ENCODE measurements around the gene COL9A1.
"Not testable (repeated sequence)": the region's sequence is repeated elsewhere in the genome, so short reads cannot be mapped to it uniquely, and the experiment has no call there.

COL9A1 gene

DNA sequence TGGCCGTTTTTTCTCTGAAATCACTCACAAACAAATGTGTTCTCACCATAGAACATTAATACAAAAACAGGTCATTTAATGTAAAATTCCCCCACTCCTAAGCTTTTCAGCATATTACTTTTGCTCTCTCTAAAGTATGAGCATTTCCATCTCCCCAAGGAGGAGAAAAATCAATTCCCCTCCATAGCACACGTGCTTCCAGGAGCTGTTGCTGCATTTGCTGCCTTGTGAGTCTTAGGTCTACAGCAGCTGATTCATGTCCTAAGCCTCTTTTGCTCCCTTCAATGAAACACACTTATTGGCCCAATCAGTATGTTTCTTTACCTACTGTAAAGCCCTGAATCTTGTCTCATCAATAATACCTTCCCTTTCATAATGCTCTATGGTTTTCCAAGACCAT is 6.4 kb upstream of the COL9A1 start:
- Mint-ChIP-seq H3K9me3 (no peaks in the 10 kb centered on the region), H3K27ac (no peak overlapping the region), H3K27me3 (peaks cover 42% of the 10 kb centered on the region), H3K4me1 (ENCODE audit: low read depth) (peaks cover 6% of the 10 kb centered on the region), H3K36me3 (ENCODE audit: low read depth) (no peaks in the 10 kb centered on the region), H3K4me3 (no peak overlapping the region)

DNA sequence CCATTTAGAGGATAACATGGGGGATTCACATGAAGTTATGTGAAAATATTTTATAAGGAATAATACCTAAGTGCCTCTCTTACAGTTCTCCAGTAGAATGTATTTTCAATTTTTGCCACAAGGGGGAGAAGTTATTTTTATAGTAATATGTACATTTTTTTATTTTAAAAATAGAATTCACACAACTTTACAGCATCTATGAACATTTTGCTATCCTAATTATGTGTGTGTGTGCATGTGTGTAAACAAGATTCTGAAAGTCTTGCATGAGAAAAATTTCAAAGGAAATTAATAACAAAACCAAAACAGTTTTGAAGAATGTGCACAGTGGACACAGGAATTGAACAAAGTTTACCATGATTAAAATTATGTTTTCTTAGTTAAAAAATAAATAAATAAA is 5.3 kb upstream of the COL9A1 start:
- H3K9me3 Mint-ChIP-seq; H3K36me3 Mint-ChIP-seq (ENCODE audit: low read depth); H3K4me3 Mint-ChIP-seq; H3K4me1 Mint-ChIP-seq (ENCODE audit: low read depth); H3K27ac Mint-ChIP-seq: not testable (repeated sequence)
- H3K27me3 Mint-ChIP-seq: peaks cover 41% of the 10 kb centered on the region

DNA sequence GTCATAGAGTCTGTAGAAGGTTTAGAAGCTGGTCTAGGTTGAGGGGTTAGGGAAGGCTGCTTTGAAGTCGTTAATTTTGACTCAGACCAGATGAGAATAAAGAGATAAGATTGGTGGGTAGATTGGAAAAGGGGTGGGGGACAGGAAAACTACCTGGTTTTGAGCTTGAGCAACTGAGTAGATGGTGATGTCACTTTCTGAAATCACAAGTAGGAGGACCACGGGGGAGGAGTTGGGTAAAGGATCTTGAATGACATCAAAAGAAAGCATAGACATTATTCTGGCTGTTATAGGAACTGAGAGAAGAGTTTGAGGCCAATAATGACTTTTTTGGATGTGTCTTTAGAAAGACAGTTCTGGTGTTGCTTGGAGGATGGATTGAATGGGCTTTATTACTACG is 4.1 kb upstream of the COL9A1 start:
- no peaks in the 10 kb centered on the region for H3K36me3 Mint-ChIP-seq (ENCODE audit: low read depth)
- no peak overlapping the region for H3K4me3 Mint-ChIP-seq
- peaks cover 41% of the 10 kb centered on the region for H3K27me3 Mint-ChIP-seq
- H3K9me3 Mint-ChIP-seq: no peaks in the 10 kb centered on the region
- H3K4me1 Mint-ChIP-seq (ENCODE audit: low read depth): peaks cover 1% of the 10 kb centered on the region
- no peak overlapping the region for H3K27ac Mint-ChIP-seq

- H3K27ac Mint-ChIP-seq: no peak overlapping the region
- peaks cover 45% of the 10 kb centered on the region for H3K27me3 Mint-ChIP-seq
- no peak overlapping the region for H3K4me3 Mint-ChIP-seq
- H3K9me3 Mint-ChIP-seq: no peaks in the 10 kb centered on the region
- H3K36me3 Mint-ChIP-seq (ENCODE audit: low read depth): no peaks in the 10 kb centered on the region
- H3K4me1 Mint-ChIP-seq (ENCODE audit: low read depth): no peaks in the 10 kb centered on the region
Measured at GRCh38 chr6:70304616-70305015, 1.7 kb upstream of the COL9A1 start.

DNA sequence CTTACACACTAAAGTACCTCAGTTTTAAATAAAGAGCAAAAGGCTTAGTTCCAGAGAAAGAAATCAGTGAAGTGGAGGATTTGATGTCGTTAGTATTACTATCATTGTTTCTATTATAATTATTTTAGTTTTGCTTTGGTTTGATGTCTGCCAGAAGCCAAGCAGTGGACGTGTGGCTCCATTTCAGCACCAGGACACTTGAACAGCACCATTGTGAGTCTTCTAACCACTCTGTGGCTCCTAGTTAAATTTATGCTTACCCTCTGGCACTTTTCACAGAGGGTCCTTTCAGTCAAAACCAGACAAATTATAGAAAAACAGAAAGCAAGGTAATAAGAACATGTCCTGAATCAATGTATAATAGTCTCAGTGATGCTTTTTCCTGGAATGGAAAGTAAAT is 3.4 kb downstream of the COL9A1 start:
- no peak overlapping the region for H3K4me3 Mint-ChIP-seq
- H3K4me1 Mint-ChIP-seq (ENCODE audit: low read depth): no peaks in the 10 kb centered on the region

DNA sequence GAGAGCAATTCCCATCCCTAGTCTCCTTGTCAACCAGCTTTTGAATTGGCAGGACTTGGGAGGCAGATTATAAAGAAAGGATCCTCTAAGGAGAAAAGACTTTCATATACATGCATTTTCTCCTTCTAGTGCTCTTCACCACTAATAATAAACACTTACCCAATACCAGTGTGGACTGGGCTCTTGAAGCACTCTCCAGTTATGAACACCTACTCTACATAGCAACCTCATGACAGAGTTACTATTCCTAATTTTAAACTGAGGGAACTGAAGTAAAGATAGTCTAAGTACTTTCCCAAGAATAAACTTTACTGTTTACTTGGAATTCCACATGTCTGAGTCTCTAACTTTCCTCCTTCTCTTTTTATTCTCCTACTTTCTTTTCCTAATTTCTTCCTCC is 4.8 kb downstream of the COL9A1 start:
- Mint-ChIP-seq H3K36me3 (ENCODE audit: low read depth) (no peaks in the 10 kb centered on the region), H3K27me3 (peaks cover 39% of the 10 kb centered on the region), H3K4me1 (ENCODE audit: low read depth) (no peaks in the 10 kb centered on the region), H3K4me3 (no peak overlapping the region), H3K27ac (no peak overlapping the region), H3K9me3 (no peaks in the 10 kb centered on the region)

More for the DNA sequence above, 3.4 kb downstream of the COL9A1 start:
- Mint-ChIP-seq H3K9me3 (no peaks in the 10 kb centered on the region), H3K27me3 (peaks cover 33% of the 10 kb centered on the region), H3K27ac (no peak overlapping the region), H3K36me3 (ENCODE audit: low read depth) (no peaks in the 10 kb centered on the region)

DNA sequence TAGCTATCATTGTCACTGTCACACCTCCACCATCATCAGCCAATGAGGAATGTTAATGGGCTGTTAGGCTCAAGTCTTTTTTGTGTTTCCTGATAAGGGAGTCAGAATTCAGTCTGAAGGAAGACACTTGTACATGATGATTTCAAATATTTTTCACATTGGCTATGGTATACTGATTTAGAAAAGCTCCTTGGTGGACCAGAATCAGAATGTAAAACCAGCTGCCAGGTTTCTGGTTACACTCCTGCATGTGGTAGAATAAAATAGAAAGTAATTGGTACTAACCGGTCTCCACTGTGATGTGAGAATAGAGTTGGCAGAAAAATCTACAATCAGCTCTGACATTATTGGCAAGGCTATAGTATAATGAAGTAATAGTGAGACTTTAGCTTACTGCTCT is 10.7 kb downstream of the COL9A1 start:
- peaks cover 26% of the 10 kb centered on the region for H3K27me3 Mint-ChIP-seq
- no peak overlapping the region for H3K27ac Mint-ChIP-seq
- no peaks in the 10 kb centered on the region for H3K9me3 Mint-ChIP-seq
- H3K36me3 Mint-ChIP-seq (ENCODE audit: low read depth): no peaks in the 10 kb centered on the region
- H3K4me3 Mint-ChIP-seq: no peak overlapping the region
- no peaks in the 10 kb centered on the region for H3K4me1 Mint-ChIP-seq (ENCODE audit: low read depth)

GRCh38 chr6:70289299-70289698 is 13.6 kb downstream of the COL9A1 start:
- H3K27me3 Mint-ChIP-seq: peaks cover 19% of the 10 kb centered on the region
- H3K4me1 Mint-ChIP-seq (ENCODE audit: low read depth): no peaks in the 10 kb centered on the region
- H3K4me3 Mint-ChIP-seq: no peak overlapping the region
- no peaks in the 10 kb centered on the region for H3K36me3 Mint-ChIP-seq (ENCODE audit: low read depth)
- H3K27ac Mint-ChIP-seq: no peak overlapping the region
- H3K9me3 Mint-ChIP-seq: no peaks in the 10 kb centered on the region

- Mint-ChIP-seq H3K4me1 (ENCODE audit: low read depth) (no peaks in the 10 kb centered on the region), H3K4me3 (no peak overlapping the region), H3K9me3 (no peaks in the 10 kb centered on the region), H3K27me3 (peaks cover 14% of the 10 kb centered on the region), H3K27ac (no peak overlapping the region), H3K36me3 (ENCODE audit: low read depth) (no peaks in the 10 kb centered on the region)
Measured at GRCh38 chr6:70286905-70287304, 16.0 kb downstream of the COL9A1 start.

DNA sequence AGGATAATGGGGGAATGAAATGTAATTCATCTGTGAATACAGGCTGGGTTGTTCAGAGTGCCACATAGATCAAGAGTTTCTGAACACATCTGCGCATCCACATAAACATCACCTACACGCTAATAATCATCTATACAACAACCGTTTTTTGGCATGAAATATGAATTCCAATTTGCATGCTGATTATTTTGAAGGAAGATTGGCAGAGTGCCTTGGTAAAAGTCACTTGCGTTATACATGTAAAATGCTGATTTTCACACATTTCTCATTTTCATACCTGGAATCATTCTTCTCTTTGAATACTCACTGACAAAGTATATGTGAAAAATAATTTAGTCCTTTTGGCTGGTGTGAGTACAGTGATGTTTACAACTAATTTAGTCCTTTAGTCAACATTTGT is 17.7 kb downstream of the COL9A1 start:
- H3K9me3 Mint-ChIP-seq: no peaks in the 10 kb centered on the region
- peaks cover 19% of the 10 kb centered on the region for H3K27me3 Mint-ChIP-seq

GRCh38 chr6:70282919-70283461 is 19.9 kb downstream of the COL9A1 start:
- peaks cover 34% of the 10 kb centered on the region for H3K27me3 Mint-ChIP-seq
- no peaks in the 10 kb centered on the region for H3K4me1 Mint-ChIP-seq (ENCODE audit: low read depth)
- H3K9me3 Mint-ChIP-seq: no peaks in the 10 kb centered on the region

More for the DNA sequence above, 17.7 kb downstream of the COL9A1 start:
- no peak overlapping the region for H3K4me3 Mint-ChIP-seq
- H3K27ac Mint-ChIP-seq: no peak overlapping the region
- no peaks in the 10 kb centered on the region for H3K4me1 Mint-ChIP-seq (ENCODE audit: low read depth)
- no peaks in the 10 kb centered on the region for H3K36me3 Mint-ChIP-seq (ENCODE audit: low read depth)

DNA sequence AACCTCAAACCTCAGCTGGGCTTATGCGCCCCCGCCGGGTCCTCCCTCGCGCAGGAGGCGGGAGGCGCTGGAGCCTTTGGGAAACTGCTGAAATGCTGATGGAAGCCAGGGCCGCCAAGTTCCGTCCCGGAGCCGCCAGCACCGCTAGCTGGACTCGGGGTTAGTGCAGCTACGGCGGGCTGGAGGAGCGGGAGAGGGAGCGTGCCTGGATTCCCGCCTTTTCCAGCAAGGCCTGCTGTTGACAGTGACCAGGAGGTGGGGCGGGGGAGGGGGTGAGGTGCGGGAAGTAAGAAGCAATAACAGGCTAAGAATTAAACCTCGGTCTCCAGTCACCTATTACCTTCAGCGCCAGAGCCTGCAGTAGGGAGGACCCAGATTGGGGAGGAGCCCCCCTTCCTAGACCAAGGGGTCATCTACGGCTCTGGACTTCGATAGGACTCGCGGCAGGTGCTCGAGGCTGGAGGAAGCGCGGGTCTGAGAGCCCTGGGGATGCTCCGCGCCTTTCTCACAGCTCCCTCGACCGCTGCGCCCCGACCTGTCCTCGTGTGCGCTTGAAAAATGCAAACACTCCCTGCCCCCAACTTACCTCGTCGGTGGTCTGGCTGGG is 20.5 kb downstream of the COL9A1 start:
- no peaks in the 10 kb centered on the region for H3K4me1 Mint-ChIP-seq (ENCODE audit: low read depth)
- no peaks in the 10 kb centered on the region for H3K36me3 Mint-ChIP-seq (ENCODE audit: low read depth)
- no peak overlapping the region for H3K4me3 Mint-ChIP-seq
- H3K27me3 Mint-ChIP-seq: peaks cover 34% of the 10 kb centered on the region
- no peaks in the 10 kb centered on the region for H3K9me3 Mint-ChIP-seq
- no peak overlapping the region for H3K27ac Mint-ChIP-seq

More at GRCh38 chr6:70282919-70283461, 19.9 kb downstream of the COL9A1 start:
- H3K36me3 Mint-ChIP-seq (ENCODE audit: low read depth): no peaks in the 10 kb centered on the region
- no peak overlapping the region for H3K27ac Mint-ChIP-seq
- no peak overlapping the region for H3K4me3 Mint-ChIP-seq

DNA sequence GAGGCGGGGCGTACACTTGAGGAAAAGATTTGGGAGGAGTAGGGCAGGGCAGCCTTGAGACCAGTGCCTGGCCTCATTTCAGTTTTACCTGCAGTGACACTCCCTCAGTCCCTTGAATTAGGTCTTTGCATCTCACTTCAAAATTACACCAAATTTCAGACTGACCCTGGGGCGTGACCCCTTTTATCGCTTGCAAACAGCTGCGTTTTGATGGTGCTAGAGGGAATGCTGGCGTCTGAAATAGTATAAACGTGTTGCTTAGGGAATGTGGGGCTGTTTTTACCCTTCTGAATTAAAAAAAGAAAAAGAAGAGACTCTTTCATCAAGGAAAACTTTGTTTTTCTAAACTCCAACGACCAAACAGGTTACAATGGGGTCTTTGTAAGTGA is 21.0 kb downstream of the COL9A1 start:
- peaks cover 35% of the 10 kb centered on the region for H3K27me3 Mint-ChIP-seq
- no peak overlapping the region for H3K4me3 Mint-ChIP-seq
- H3K9me3 Mint-ChIP-seq: no peaks in the 10 kb centered on the region
- H3K27ac Mint-ChIP-seq: no peak overlapping the region
- no peaks in the 10 kb centered on the region for H3K4me1 Mint-ChIP-seq (ENCODE audit: low read depth)
- H3K36me3 Mint-ChIP-seq (ENCODE audit: low read depth): no peaks in the 10 kb centered on the region

GRCh38 chr6:70280400-70280853 is 22.5 kb downstream of the COL9A1 start:
- no peak overlapping the region for H3K4me3 Mint-ChIP-seq
- H3K9me3 Mint-ChIP-seq: no peaks in the 10 kb centered on the region
- H3K36me3 Mint-ChIP-seq (ENCODE audit: low read depth): no peaks in the 10 kb centered on the region
- H3K27me3 Mint-ChIP-seq: peaks cover 38% of the 10 kb centered on the region
- no peaks in the 10 kb centered on the region for H3K4me1 Mint-ChIP-seq (ENCODE audit: low read depth)
- H3K27ac Mint-ChIP-seq: no peak overlapping the region

GRCh38 chr6:70277470-70277869 is 25.4 kb downstream of the COL9A1 start:
- Mint-ChIP-seq H3K4me3 (no peak overlapping the region), H3K4me1 (ENCODE audit: low read depth) (no peaks in the 10 kb centered on the region), H3K27me3 (peaks cover 32% of the 10 kb centered on the region), H3K27ac (no peak overlapping the region), H3K36me3 (ENCODE audit: low read depth) (no peaks in the 10 kb centered on the region), H3K9me3 (no peaks in the 10 kb centered on the region)

DNA sequence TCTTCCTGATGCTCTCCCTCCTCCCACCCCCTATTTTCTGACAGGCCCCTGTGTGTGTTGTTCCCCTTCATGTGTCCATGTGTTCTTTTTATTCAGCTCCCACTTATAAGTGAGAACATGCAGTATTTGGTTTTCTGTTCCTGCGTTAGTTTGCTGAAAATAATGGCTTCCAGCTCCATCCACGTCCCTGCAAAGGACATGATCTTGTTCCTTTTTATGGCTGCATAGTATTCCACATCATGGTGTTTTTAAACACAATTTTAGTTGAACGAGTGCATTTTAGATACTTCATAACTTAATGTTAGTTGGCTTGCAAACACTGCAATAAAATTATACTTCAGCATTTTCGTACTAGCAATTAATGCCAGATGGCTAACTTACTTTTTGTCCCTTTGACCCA is 28.5 kb downstream of the COL9A1 start:
- Mint-ChIP-seq H3K4me1 (ENCODE audit: low read depth) (no peaks in the 10 kb centered on the region), H3K27me3 (peaks cover 20% of the 10 kb centered on the region), H3K27ac (no peak overlapping the region), H3K36me3 (ENCODE audit: low read depth) (no peaks in the 10 kb centered on the region), H3K9me3 (no peaks in the 10 kb centered on the region), H3K4me3 (no peak overlapping the region)
